ENCODE measurements around the gene TMEM33. TPM values are rescaled to one million over a fixed set of nuclear protein-coding genes. Genes with fewer than 3 reads are reported as not detected.
"Not testable (repeated sequence)": the region's sequence is repeated elsewhere in the genome, so short reads cannot be mapped to it uniquely, and the experiment has no call there.

Gene TMEM33
- total RNA-seq, 1 donor from 2014 or later, result 84.0 TPM

- H3K27ac Mint-ChIP-seq; H3K36me3 Mint-ChIP-seq (ENCODE audit: low read depth); H3K9me3 Mint-ChIP-seq; H3K4me1 Mint-ChIP-seq (ENCODE audit: low read depth); H3K4me3 Mint-ChIP-seq (ENCODE audit: low read depth); DNase-seq (ENCODE audit: low spot score); H3K27me3 Mint-ChIP-seq (ENCODE audit: low read depth); intact Hi-C loops (cut with micrococcal nuclease): not testable (repeated sequence)
Measured at GRCh38 chr4:41920416-41920815, 14.8 kb upstream of the TMEM33 start.

- H3K4me3 Mint-ChIP-seq (ENCODE audit: low read depth), result no peak overlapping the region
- no peak overlapping the region for H3K27ac Mint-ChIP-seq
- H3K27me3 Mint-ChIP-seq (ENCODE audit: low read depth), result peaks cover 3% of the 10 kb centered on the region
- intact Hi-C loops (cut with micrococcal nuclease), result no loop called here
- no peak for DNase-seq (ENCODE audit: low spot score)
- no peaks in the 10 kb centered on the region for H3K36me3 Mint-ChIP-seq (ENCODE audit: low read depth)
- H3K4me1 Mint-ChIP-seq (ENCODE audit: low read depth), result no peaks in the 10 kb centered on the region
- H3K9me3 Mint-ChIP-seq, result peaks cover 10% of the 10 kb centered on the region
Measured at GRCh38 chr4:41921476-41921875, 13.8 kb upstream of the TMEM33 start.

- peaks cover 11% of the 10 kb centered on the region for H3K27me3 Mint-ChIP-seq (ENCODE audit: low read depth)
- intact Hi-C loops (cut with micrococcal nuclease), result no loop called here
- DNase-seq (ENCODE audit: low spot score), result no peak
- H3K9me3 Mint-ChIP-seq, result no peaks in the 10 kb centered on the region
- H3K4me3 Mint-ChIP-seq (ENCODE audit: low read depth), result no peak overlapping the region
- H3K27ac Mint-ChIP-seq, result no peak overlapping the region
- H3K4me1 Mint-ChIP-seq (ENCODE audit: low read depth), result peaks cover 7% of the 10 kb centered on the region
- no peaks in the 10 kb centered on the region for H3K36me3 Mint-ChIP-seq (ENCODE audit: low read depth)
Measured at GRCh38 chr4:41927796-41928499, 7.3 kb upstream of the TMEM33 start.

GRCh38 chr4:41930139-41930831 lies 4.9 kb upstream of the TMEM33 start:
- Mint-ChIP-seq H3K27me3 (ENCODE audit: low read depth) (peaks cover 11% of the 10 kb centered on the region), H3K9me3 (peaks cover 6% of the 10 kb centered on the region), H3K4me3 (ENCODE audit: low read depth) (no peak overlapping the region), H3K36me3 (ENCODE audit: low read depth) (peaks cover under 1% of the 10 kb centered on the region), H3K4me1 (ENCODE audit: low read depth) (peaks cover 17% of the 10 kb centered on the region), H3K27ac (no peak overlapping the region)
- intact Hi-C loops (cut with micrococcal nuclease), result no loop called here
- DNase-seq (ENCODE audit: low spot score), result no peak

- H3K4me3 Mint-ChIP-seq (ENCODE audit: low read depth), result no peak overlapping the region
- peaks cover 6% of the 10 kb centered on the region for H3K9me3 Mint-ChIP-seq
- intact Hi-C loops (cut with micrococcal nuclease), result no loop called here
- H3K36me3 Mint-ChIP-seq (ENCODE audit: low read depth), result peaks cover 20% of the 10 kb centered on the region
- H3K27me3 Mint-ChIP-seq (ENCODE audit: low read depth), result peaks cover 9% of the 10 kb centered on the region
- no peak for DNase-seq (ENCODE audit: low spot score)
- H3K4me1 Mint-ChIP-seq (ENCODE audit: low read depth), result peaks cover 32% of the 10 kb centered on the region
- no peak overlapping the region for H3K27ac Mint-ChIP-seq
Measured at GRCh38 chr4:41932988-41933387, 2.2 kb upstream of the TMEM33 start.

- H3K4me3 Mint-ChIP-seq (ENCODE audit: low read depth), result peak overlapping the region; percentile 98
- no peak overlapping the region for H3K27ac Mint-ChIP-seq
- peaks cover 37% of the 10 kb centered on the region for H3K4me1 Mint-ChIP-seq (ENCODE audit: low read depth)
- peaks cover 6% of the 10 kb centered on the region for H3K9me3 Mint-ChIP-seq
- peaks cover 29% of the 10 kb centered on the region for H3K36me3 Mint-ChIP-seq (ENCODE audit: low read depth)
- no peak for DNase-seq (ENCODE audit: low spot score)
- peaks cover 3% of the 10 kb centered on the region for H3K27me3 Mint-ChIP-seq (ENCODE audit: low read depth)
- intact Hi-C loops (cut with micrococcal nuclease), result no loop called here
Measured at GRCh38 chr4:41933997-41934503, 1.2 kb upstream of the TMEM33 start.

GRCh38 chr4:41934514-41934900 lies 722 bp upstream of the TMEM33 start:
- Mint-ChIP-seq H3K4me3 (ENCODE audit: low read depth) (peak overlapping the region; percentile 98), H3K27ac (peak overlapping the region; percentile 93), H3K9me3 (peaks cover 6% of the 10 kb centered on the region), H3K4me1 (ENCODE audit: low read depth) (peaks cover 39% of the 10 kb centered on the region), H3K36me3 (ENCODE audit: low read depth) (peaks cover 34% of the 10 kb centered on the region), H3K27me3 (ENCODE audit: low read depth) (peaks cover under 1% of the 10 kb centered on the region)
- no peak for DNase-seq (ENCODE audit: low spot score)
- intact Hi-C loops (cut with micrococcal nuclease), result no loop called here

- Mint-ChIP-seq H3K4me1 (ENCODE audit: low read depth) (peaks cover 42% of the 10 kb centered on the region), H3K36me3 (ENCODE audit: low read depth) (peaks cover 42% of the 10 kb centered on the region), H3K9me3 (peaks cover 6% of the 10 kb centered on the region), H3K27ac (peak overlapping the region; percentile 93), H3K4me3 (ENCODE audit: low read depth) (peak overlapping the region; percentile 98), H3K27me3 (ENCODE audit: low read depth) (no peaks in the 10 kb centered on the region)
- intact Hi-C loops (cut with micrococcal nuclease), result loop anchor here (1.0 kb wide), 1 partner anchor 55 kb away; the partner anchor contains the start of gene SLC30A9
- no peak for DNase-seq (ENCODE audit: low spot score)
Measured at GRCh38 chr4:41935652-41936021, 408 bp downstream of the TMEM33 start.

GRCh38 chr4:41939016-41939626 lies 3.9 kb downstream of the TMEM33 start:
- Mint-ChIP-seq H3K4me3 (ENCODE audit: low read depth) (no peak overlapping the region), H3K27me3 (ENCODE audit: low read depth) (no peaks in the 10 kb centered on the region), H3K9me3 (peaks cover 6% of the 10 kb centered on the region), H3K27ac (no peak overlapping the region), H3K4me1 (ENCODE audit: low read depth) (peaks cover 40% of the 10 kb centered on the region), H3K36me3 (ENCODE audit: low read depth) (peaks cover 67% of the 10 kb centered on the region)
- no peak for DNase-seq (ENCODE audit: low spot score)
- intact Hi-C loops (cut with micrococcal nuclease), result no loop called here

- DNase-seq (ENCODE audit: low spot score), result no peak
- H3K27me3 Mint-ChIP-seq (ENCODE audit: low read depth), result no peaks in the 10 kb centered on the region
- H3K27ac Mint-ChIP-seq, result no peak overlapping the region
- peaks cover 30% of the 10 kb centered on the region for H3K4me1 Mint-ChIP-seq (ENCODE audit: low read depth)
- no peaks in the 10 kb centered on the region for H3K9me3 Mint-ChIP-seq
- intact Hi-C loops (cut with micrococcal nuclease), result no loop called here
- H3K36me3 Mint-ChIP-seq (ENCODE audit: low read depth), result peaks cover 70% of the 10 kb centered on the region
- H3K4me3 Mint-ChIP-seq (ENCODE audit: low read depth), result no peak overlapping the region
Measured at GRCh38 chr4:41940834-41941233, 5.6 kb downstream of the TMEM33 start.

GRCh38 chr4:41943506-41943905 lies 8.3 kb downstream of the TMEM33 start:
- intact Hi-C loops (cut with micrococcal nuclease), result no loop called here
- Mint-ChIP-seq H3K4me3 (ENCODE audit: low read depth) (no peak overlapping the region), H3K36me3 (ENCODE audit: low read depth) (peaks cover 66% of the 10 kb centered on the region), H3K27ac (no peak overlapping the region), H3K4me1 (ENCODE audit: low read depth) (peaks cover 18% of the 10 kb centered on the region), H3K27me3 (ENCODE audit: low read depth) (no peaks in the 10 kb centered on the region), H3K9me3 (no peaks in the 10 kb centered on the region)
- DNase-seq (ENCODE audit: low spot score), result no peak

- intact Hi-C loops (cut with micrococcal nuclease), result no loop called here
- DNase-seq (ENCODE audit: low spot score), result no peak
- Mint-ChIP-seq H3K4me3 (ENCODE audit: low read depth) (no peak overlapping the region), H3K27me3 (ENCODE audit: low read depth) (no peaks in the 10 kb centered on the region), H3K36me3 (ENCODE audit: low read depth) (peaks cover 66% of the 10 kb centered on the region), H3K27ac (no peak overlapping the region), H3K4me1 (ENCODE audit: low read depth) (peaks cover 18% of the 10 kb centered on the region), H3K9me3 (no peaks in the 10 kb centered on the region)
Measured at GRCh38 chr4:41944089-41944488, 8.9 kb downstream of the TMEM33 start.

GRCh38 chr4:41949531-41949930 lies 14.3 kb downstream of the TMEM33 start:
- H3K27me3 Mint-ChIP-seq (ENCODE audit: low read depth), result no peaks in the 10 kb centered on the region
- H3K4me3 Mint-ChIP-seq (ENCODE audit: low read depth), result no peak overlapping the region
- no peaks in the 10 kb centered on the region for H3K9me3 Mint-ChIP-seq
- DNase-seq (ENCODE audit: low spot score), result no peak
- H3K36me3 Mint-ChIP-seq (ENCODE audit: low read depth), result peaks cover 73% of the 10 kb centered on the region
- H3K27ac Mint-ChIP-seq, result peak overlapping the region; percentile 14
- intact Hi-C loops (cut with micrococcal nuclease), result no loop called here
- peaks cover 20% of the 10 kb centered on the region for H3K4me1 Mint-ChIP-seq (ENCODE audit: low read depth)
